Effector memory CD4-positive, alpha-beta T cell (primary cell): ENCODE data around the gene CKLF.

Experiments used
- DNase-seq, 3 donors: peaks; one replicate each; pipeline ENCODE4 v3.0.0-alpha.2; 2020
- H3K27ac ChIP-seq: 2 replicates; pipeline ENCODE4 v1.7.0; 2013; ENCODE audit warnings: mild to moderate bottlenecking, low read length, moderate library complexity; ENCODE audit not compliant: insufficient read depth, poor library complexity, severe bottlenecking
- H3K27me3 ChIP-seq: replicated peaks from 2 replicates; pipeline ENCODE4 v1.7.0; 2013; ENCODE audit warnings: mild to moderate bottlenecking, low read length; ENCODE audit not compliant: insufficient read depth, control insufficient read depth, poor library complexity, severe bottlenecking
- H3K36me3 ChIP-seq: 2 replicates; pipeline ENCODE4 v1.7.0; 2013; ENCODE audit warnings: mild to moderate bottlenecking, low read length, moderate library complexity; ENCODE audit not compliant: control insufficient read depth, insufficient read depth
- H3K4me1 ChIP-seq: 2 replicates; pipeline ENCODE4 v1.7.0; 2013; ENCODE audit warnings: low read length, mild to moderate bottlenecking; ENCODE audit not compliant: control insufficient read depth, insufficient read depth, poor library complexity, severe bottlenecking
- H3K4me3 ChIP-seq: 2 replicates; pipeline ENCODE4 v1.7.0; 2013; ENCODE audit warnings: low read length, low read depth, mild to moderate bottlenecking; ENCODE audit not compliant: insufficient read depth, poor library complexity, severe bottlenecking
- H3K9me3 ChIP-seq: 2 replicates; pipeline ENCODE4 v1.7.0; 2013; ENCODE audit warnings: mild to moderate bottlenecking, low read length, moderate library complexity; ENCODE audit not compliant: control insufficient read depth

CKLF gene

GRCh38 chr16:66542396-66542795, 10.0 kb upstream of the CKLF start:
- no peaks in the 10 kb centered on the region for H3K27me3 ChIP-seq
- no peak for DNase-seq
- H3K4me1 ChIP-seq = no peaks in the 10 kb centered on the region
- no peak overlapping the region for H3K27ac ChIP-seq
- H3K9me3 ChIP-seq = no peaks in the 10 kb centered on the region
- H3K4me3 ChIP-seq = no peak overlapping the region
- no peaks in the 10 kb centered on the region for H3K36me3 ChIP-seq

GRCh38 chr16:66543541-66543940, 8.8 kb upstream of the CKLF start:
- no peaks in the 10 kb centered on the region for H3K9me3 ChIP-seq
- no peaks in the 10 kb centered on the region for H3K27me3 ChIP-seq
- no peak for DNase-seq
- H3K27ac ChIP-seq = no peak overlapping the region
- peaks cover 4% of the 10 kb centered on the region for H3K4me1 ChIP-seq
- H3K4me3 ChIP-seq = no peak overlapping the region
- H3K36me3 ChIP-seq = no peaks in the 10 kb centered on the region

- Histone ChIP-seq H3K36me3 (no peaks in the 10 kb centered on the region), H3K27ac (no peak overlapping the region), H3K4me1 (peaks cover 10% of the 10 kb centered on the region), H3K4me3 (no peak overlapping the region), H3K27me3 (no peaks in the 10 kb centered on the region), H3K9me3 (no peaks in the 10 kb centered on the region)
- no peak for DNase-seq
Observed at GRCh38 chr16:66544016-66544757, 8.2 kb upstream of the CKLF start.

GRCh38 chr16:66547101-66547989, 5.0 kb upstream of the CKLF start:
- Histone ChIP-seq H3K36me3 (no peaks in the 10 kb centered on the region), H3K27me3 (no peaks in the 10 kb centered on the region), H3K9me3 (no peaks in the 10 kb centered on the region), H3K27ac (no peak overlapping the region), H3K4me3 (no peak overlapping the region), H3K4me1 (peaks cover 30% of the 10 kb centered on the region)
- no peak for DNase-seq

- no peaks in the 10 kb centered on the region for H3K36me3 ChIP-seq
- peak overlapping the region; percentile 14 for H3K27ac ChIP-seq
- no peaks in the 10 kb centered on the region for H3K27me3 ChIP-seq
- no peaks in the 10 kb centered on the region for H3K9me3 ChIP-seq
- H3K4me1 ChIP-seq = peaks cover 30% of the 10 kb centered on the region
- DNase-seq = no peak
- no peak overlapping the region for H3K4me3 ChIP-seq
Observed at GRCh38 chr16:66548068-66548467, 4.3 kb upstream of the CKLF start.

- H3K27ac ChIP-seq = peak overlapping the region; percentile 85
- H3K4me3 ChIP-seq = peak overlapping the region; percentile 60
Observed at GRCh38 chr16:66548868-66549267, 3.5 kb upstream of the CKLF start.

GRCh38 chr16:66549284-66550131, 2.9 kb upstream of the CKLF start, which contains the start of gene TK2:
TK2 (minus strand) TSS chr16:66550122; CDS start chr16:66550061, 61 bp downstream.
- H3K4me1 ChIP-seq = peaks cover 40% of the 10 kb centered on the region

More at GRCh38 chr16:66548868-66549267, 3.5 kb upstream of the CKLF start:
- Histone ChIP-seq H3K9me3 (no peaks in the 10 kb centered on the region), H3K27me3 (no peaks in the 10 kb centered on the region), H3K4me1 (peaks cover 38% of the 10 kb centered on the region), H3K36me3 (no peaks in the 10 kb centered on the region)
- no peak for DNase-seq

GRCh38 chr16:66551348-66551759, 1.0 kb upstream of the CKLF start:
- Histone ChIP-seq H3K4me3 (peak overlapping the region; percentile 84), H3K36me3 (no peaks in the 10 kb centered on the region), H3K9me3 (no peaks in the 10 kb centered on the region), H3K27me3 (no peaks in the 10 kb centered on the region), H3K27ac (peak overlapping the region; percentile 86), H3K4me1 (peaks cover 56% of the 10 kb centered on the region)
- peak; percentile 38 to 57 (median 44) for DNase-seq

More at GRCh38 chr16:66549284-66550131, 2.9 kb upstream of the CKLF start, which contains the start of gene TK2:
- Histone ChIP-seq H3K4me3 (peak within 1 kb of the TSS; percentile 60), H3K9me3 (no peaks in the 10 kb centered on the region), H3K36me3 (no peaks in the 10 kb centered on the region), H3K27me3 (no peaks in the 10 kb centered on the region), H3K27ac (peak within 1 kb of the TSS; percentile 85)
- peak; percentile 23 to 49 (median 40) for DNase-seq

GRCh38 chr16:66551788-66552285, 539 bp upstream of the CKLF start:
- DNase-seq = peak in 1 of 3 donors; percentile 3
- H3K36me3 ChIP-seq = no peaks in the 10 kb centered on the region
- H3K27me3 ChIP-seq = no peaks in the 10 kb centered on the region
- H3K4me3 ChIP-seq = peak overlapping the region; percentile 84
- H3K4me1 ChIP-seq = peaks cover 56% of the 10 kb centered on the region
- peak overlapping the region; percentile 86 for H3K27ac ChIP-seq
- H3K9me3 ChIP-seq = no peaks in the 10 kb centered on the region
